ENCODE results near the gene SPC25.
"Not testable (repeated sequence)": the region's sequence is repeated elsewhere in the genome, so short reads cannot be mapped to it uniquely, and the experiment has no call there.

SPC25 gene

GRCh38 chr2:168901003-168901402 is 10.8 kb upstream of the SPC25 start, which contains the start of gene G6PC2:
Gene G6PC2, plus strand, starts transcription at chr2:168901291. Its CDS starts 41 bp downstream, at chr2:168901332.
- DNase-seq = no peak

- DNase-seq = no peak
Observed at GRCh38 chr2:168897449-168897848, 7.2 kb upstream of the SPC25 start.

GRCh38 chr2:168896783-168897182 is 6.6 kb upstream of the SPC25 start:
- no peak for DNase-seq

- DNase-seq = no peak
Observed at GRCh38 chr2:168895771-168896170, 5.5 kb upstream of the SPC25 start.

GRCh38 chr2:168894720-168895119 is 4.5 kb upstream of the SPC25 start:
- DNase-seq = no peak

- no peak for DNase-seq
Observed at GRCh38 chr2:168894101-168894500, 3.9 kb upstream of the SPC25 start.

GRCh38 chr2:168892327-168892726 is 2.1 kb upstream of the SPC25 start:
- DNase-seq = no peak

- DNase-seq = no peak
Observed at GRCh38 chr2:168889635-168890005, 610 bp downstream of the SPC25 start.

- DNase-seq = no peak
Observed at GRCh38 chr2:168884975-168885374, 5.3 kb downstream of the SPC25 start.

- DNase-seq = not testable (repeated sequence)
Observed at GRCh38 chr2:168882163-168882562, 8.1 kb downstream of the SPC25 start.

GRCh38 chr2:168874368-168875054 is 15.7 kb downstream of the SPC25 start:
- DNase-seq = no peak

- DNase-seq = not testable (repeated sequence)
Observed at GRCh38 chr2:168870824-168871223, 19.4 kb downstream of the SPC25 start.

GRCh38 chr2:168870369-168870768 is 19.9 kb downstream of the SPC25 start:
- not testable (repeated sequence) for DNase-seq

- DNase-seq = not testable (repeated sequence)
Observed at GRCh38 chr2:168867164-168867563, 23.1 kb downstream of the SPC25 start.

GRCh38 chr2:168858146-168858545 is 32.1 kb downstream of the SPC25 start:
- DNase-seq = no peak

GRCh38 chr2:168855601-168856000 is 34.6 kb downstream of the SPC25 start:
- no peak for DNase-seq

GRCh38 chr2:168854651-168855050 is 35.6 kb downstream of the SPC25 start:
- no peak for DNase-seq

- no peak for DNase-seq
Observed at GRCh38 chr2:168853471-168853870, 36.8 kb downstream of the SPC25 start.

- DNase-seq = no peak
Observed at GRCh38 chr2:168852481-168852880, 37.7 kb downstream of the SPC25 start.

GRCh38 chr2:168851674-168852320 is 38.4 kb downstream of the SPC25 start:
- no peak for DNase-seq

- no peak for DNase-seq
Observed at GRCh38 chr2:168850846-168851245, 39.4 kb downstream of the SPC25 start.

GRCh38 chr2:168849610-168850009 is 40.6 kb downstream of the SPC25 start:
- DNase-seq = no peak

GRCh38 chr2:168848225-168848624 is 42.0 kb downstream of the SPC25 start:
- no peak for DNase-seq

- DNase-seq = no peak
Observed at GRCh38 chr2:168843253-168843652, 47.0 kb downstream of the SPC25 start.

- no peak for DNase-seq
Observed at GRCh38 chr2:168841445-168841844, 48.8 kb downstream of the SPC25 start.
